GM19238 (cell line): ENCODE measurements around the gene MED28.
"Not testable (repeated sequence)": the region's sequence is repeated elsewhere in the genome, so short reads cannot be mapped to it uniquely, and the experiment has no call there.

Experiments used
- DNase-seq: peaks from one replicate; pipeline ENCODE4 v3.0.0; 2011; ENCODE audit warnings: low spot score; ENCODE audit not compliant: insufficient read length

MED28 gene

DNA sequence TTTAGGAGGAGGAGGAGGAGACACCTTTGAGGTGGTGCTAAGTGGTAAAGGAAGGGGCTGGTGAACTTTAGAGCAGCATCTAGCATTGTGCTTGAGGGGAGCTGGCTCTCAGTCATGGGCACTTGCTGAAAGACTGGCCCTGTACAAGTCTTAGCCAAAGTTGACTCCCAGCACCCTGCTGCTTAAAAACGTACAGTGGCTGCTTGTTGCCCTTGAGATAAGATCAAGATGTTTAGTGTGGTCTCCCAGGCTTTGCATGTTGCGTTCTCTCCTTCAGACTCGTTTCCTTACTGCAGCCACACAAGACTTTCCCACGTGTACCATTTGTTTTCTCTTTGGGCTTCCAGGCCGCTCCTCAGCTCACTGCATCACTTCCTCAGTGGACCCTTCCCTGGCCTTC lies 1.8 kb downstream of the MED28 start:
- DNase-seq = no peak

DNA sequence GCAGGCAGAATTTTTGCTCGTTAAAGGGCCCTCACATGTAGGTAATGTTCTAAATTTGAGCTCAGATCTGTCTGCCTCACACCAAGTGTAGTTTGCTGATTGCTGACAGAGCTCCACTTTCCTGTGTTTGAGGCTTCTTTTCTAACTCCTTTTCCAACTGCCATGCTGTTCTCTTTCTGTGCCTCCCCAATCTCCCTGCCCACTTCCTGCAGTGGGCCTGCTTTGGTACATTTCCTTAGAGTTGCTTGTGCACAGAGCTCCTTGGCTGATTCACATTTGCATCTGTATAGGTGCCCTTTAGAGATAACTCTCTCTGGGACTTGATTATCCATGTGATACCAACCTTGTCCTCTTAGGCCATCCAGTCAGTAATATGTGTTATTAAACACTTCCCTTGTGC lies 4.5 kb downstream of the MED28 start:
- DNase-seq = no peak

DNA sequence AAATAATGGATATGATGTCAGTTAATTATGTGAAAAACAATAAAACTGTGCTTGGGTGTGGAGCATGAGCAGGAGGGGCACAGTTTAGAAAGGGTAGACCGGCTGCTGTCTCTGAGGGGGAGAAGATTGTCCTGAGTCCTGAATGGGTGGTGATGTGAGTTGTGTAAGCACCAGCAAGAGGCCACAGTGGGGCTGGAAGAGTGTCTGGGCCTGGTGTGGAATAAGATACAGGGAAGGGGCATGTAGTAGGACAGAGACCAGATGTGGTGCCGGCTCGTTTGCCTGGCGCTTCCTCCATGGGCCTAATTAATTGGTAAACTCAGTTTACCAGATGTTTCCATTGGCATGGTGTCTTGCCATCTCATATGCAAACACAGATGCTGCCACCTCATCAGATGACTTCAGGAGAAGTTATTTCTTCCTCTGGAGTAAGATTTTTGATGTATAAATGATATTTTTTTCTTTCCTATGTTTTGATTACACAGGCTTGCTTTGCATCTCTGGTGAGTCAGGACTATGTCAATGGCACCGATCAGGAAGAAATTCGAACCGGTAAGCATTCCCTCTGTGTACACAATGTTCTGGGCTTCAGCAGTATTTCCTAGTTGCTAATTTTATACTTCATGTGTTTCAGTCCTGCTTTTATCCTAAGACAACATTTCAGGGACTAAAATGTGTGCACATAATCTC lies 5.1 kb downstream of the MED28 start:
- DNase-seq = no peak

DNA sequence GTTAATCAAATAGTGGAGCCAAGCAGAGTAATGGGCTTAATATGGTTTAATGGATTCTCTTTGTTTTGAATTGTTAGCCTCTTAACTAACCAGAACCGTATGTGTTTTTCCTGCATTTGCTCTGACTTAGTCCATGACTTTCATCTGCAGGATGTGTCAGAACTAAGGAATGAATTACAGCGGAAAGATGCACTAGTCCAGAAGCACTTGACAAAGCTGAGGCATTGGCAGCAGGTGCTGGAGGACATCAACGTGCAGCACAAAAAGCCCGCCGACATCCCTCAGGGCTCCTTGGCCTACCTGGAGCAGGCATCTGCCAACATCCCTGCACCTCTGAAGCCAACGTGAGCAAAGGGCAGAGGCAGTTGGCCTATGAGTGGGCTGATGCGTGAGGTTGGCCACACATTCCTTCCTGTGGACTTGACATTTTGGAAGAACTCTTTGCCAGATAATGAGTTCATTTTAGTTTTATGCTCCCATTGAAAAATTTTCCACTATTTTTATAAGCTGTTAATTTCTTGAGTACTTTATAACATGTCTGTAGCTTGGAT lies 9.1 kb downstream of the MED28 start:
- DNase-seq = no peak

DNA sequence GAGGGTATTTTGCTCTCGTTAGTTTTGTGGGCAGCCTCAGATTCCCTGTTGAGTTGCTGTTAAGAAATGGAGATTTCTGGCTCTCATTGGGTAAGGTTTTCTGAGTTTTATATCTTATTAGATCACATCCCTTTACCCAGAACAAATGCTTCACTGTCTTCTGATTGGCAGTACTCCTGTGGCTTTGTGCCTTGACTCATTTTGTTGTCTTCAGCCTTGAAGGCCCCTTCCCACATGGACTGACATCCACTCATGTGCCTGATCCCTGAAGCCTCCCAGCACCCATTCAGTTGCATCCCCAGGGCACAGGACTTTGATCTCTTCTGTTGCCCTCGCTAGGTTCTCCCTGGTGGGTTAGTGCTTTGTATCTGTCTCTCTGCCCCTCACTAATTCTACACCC lies 10.4 kb downstream of the MED28 start:
- DNase-seq = no peak

DNA sequence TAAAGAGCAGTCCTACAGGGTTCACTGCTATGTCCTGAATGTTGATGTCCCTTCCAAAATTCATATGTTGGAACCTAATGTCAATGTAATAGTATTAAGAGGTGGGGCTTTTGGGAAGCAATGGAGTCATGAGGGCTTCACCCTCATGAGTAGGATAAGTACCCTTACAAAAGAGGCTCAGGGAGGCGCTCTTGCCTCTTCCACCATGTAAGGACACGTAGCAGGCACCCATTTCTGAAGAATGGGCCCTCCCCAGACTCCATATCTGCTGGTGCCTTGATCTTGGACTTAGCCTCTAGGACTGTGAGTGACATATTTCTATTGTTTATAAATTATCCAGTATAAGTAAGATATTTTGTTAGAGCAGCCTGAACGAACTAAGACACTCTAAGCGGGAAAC lies 15.8 kb downstream of the MED28 start:
- DNase-seq = no peak

DNA sequence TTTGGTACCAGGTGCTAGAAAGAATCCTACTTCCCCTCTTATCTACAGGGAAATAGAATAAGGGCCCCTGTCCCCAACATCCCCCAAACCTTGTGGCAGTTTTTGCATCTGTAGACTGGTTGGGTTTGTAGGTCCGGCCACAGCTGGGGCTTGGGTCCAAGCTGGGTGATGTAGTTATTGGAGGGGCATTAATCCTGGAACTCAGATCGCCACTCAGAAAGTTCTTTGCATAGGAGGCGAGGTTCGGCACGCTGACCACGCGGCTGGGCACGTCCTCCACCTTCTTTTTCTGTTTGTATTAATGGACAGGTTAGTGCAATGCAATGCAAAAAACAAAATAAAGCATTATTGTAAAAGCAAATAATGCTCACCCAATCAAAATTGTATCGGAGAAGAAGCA lies 19.2 kb downstream of the MED28 start:
- DNase-seq = no peak

DNA sequence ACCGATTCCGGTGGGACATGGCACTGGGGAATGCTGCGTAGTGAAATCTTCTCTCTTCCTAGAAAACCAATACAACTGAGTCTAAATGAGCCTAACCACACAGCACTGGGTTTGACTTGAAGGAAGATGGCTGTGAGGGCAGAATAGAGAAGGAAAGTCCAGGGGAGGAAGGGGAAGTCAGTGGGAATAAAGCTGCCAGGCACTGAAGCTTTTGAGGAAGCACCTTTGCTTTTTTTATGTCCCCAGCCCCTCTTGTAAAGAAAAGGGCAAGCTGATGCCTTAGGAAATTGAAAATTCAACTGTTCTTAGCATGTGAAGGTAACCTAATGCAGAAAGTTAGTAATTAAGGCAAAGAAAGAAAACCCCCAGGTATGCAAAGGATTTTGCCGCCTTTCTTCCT lies 20.6 kb downstream of the MED28 start:
- DNase-seq = no peak

DNA sequence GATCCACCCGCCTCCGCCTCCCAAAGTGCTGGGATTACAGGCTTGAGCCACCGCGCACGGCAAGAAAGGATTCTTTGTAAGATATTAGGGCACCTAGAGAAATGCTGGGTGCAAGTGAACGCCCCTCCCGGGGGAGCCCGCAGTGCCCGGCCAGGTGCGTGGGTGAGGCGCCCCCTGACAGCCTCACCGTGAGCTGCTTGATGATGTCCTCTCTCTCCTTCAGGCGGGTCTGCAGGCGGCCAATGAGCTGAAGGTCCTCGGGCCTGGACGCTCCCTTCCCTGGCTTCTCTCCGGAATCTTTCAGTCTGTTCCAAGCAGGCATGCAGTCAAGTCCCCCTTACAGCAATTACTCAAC lies 21.9 kb downstream of the MED28 start:
- DNase-seq = no peak

DNA sequence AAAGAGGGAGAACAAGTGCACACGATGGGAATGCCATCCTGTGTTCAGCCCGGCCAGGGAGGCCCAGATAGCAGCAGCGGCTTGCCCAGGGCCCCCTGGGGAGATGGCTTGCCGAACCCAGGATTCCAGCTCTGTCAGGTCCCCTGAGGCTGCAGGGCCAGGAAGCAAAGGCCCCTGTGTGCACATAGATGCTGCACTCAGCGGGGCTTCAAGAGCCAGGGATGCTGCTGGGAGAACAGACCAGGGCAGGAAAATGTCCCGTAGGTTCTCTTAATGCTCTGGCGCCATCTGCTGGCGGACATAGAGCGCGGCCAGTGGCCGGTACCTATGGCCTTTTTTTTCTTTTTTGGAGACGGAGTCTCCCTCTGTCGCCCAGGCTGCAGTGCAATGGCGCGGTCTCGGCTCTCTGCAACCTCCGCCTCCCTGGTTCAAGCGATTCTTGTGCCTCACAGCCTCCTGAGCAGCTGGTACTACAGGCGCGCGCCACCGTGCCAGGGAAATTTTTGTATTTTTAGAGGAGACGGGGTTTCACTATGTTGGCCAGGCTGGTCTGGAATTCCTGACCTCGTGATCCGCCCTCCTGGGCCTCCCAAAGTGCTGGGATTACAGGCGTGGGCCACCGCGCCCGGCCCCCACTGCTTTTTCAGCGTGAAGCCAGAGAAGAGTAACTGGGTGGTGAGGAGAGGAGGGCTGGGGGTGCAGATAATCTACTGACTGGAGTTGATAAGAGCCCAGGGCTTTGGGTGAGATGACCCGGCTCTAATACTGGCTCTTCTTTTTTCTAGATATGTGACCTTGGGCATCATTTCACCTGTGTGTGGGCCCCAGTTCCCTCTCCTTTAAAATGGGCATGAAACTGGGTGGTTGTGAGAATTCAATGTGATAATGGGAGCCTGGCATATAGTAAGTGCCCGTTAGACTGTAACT lies 22.5 kb downstream of the MED28 start:
- DNase-seq = peak; percentile 66

DNA sequence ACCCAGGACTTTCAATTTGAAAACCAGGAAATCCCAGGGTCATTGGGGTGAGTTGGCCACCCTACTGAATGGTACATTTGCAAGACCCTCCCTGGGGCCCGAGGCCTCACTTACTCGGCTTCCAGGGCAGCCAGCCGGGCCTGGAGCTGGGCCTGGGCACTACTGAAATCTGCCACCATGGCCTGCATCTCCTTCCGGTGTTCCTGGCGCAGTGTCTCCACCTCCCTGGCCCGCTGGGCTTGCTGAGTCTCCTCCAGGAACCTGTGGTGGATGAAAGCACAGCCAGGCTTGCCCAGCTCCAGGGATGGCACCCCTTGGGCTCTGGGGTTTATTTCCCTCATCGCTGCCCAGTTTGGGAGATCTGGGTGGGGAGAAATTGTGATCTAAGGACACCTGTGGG lies 24.7 kb downstream of the MED28 start:
- no peak for DNase-seq

DNA sequence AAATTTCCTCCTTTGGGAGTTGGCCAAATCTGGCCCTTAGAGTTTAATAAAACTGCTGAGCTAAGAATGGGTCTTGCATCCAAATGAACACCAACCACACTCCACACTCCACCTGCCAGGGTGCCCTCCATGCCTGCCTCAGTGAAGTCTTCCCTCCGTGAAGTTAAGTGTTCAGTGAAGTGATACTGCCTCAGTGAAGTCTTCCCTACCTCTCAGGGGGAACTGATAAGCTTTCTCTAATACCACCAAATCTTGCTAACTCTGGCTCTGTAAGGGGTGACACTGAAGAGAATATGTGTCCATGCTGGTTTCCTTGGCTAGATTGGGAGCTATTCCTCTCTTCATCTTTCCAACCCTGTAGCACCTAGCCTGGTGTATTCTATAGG lies 27.9 kb downstream of the MED28 start:
- DNase-seq = no peak

DNA sequence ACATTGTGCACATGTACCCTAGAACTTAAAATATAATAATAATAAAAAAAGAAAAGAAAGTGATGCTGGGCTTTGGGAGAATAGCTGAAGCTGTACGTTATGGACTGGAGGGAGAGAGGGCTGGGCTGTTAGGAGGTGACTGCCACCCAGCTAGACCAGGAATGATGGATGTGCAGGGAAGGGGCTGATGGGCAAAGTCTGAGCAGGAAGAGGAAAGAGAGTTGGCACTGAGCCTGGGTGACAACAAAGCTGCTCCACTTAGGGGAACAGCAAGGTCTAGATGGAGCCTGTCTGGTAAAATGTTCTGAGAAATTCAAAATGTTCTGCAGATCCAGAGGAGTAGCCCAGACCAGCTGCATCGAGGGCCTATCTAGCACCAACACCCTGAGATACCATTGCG lies 32.3 kb downstream of the MED28 start:
- no peak for DNase-seq

DNA sequence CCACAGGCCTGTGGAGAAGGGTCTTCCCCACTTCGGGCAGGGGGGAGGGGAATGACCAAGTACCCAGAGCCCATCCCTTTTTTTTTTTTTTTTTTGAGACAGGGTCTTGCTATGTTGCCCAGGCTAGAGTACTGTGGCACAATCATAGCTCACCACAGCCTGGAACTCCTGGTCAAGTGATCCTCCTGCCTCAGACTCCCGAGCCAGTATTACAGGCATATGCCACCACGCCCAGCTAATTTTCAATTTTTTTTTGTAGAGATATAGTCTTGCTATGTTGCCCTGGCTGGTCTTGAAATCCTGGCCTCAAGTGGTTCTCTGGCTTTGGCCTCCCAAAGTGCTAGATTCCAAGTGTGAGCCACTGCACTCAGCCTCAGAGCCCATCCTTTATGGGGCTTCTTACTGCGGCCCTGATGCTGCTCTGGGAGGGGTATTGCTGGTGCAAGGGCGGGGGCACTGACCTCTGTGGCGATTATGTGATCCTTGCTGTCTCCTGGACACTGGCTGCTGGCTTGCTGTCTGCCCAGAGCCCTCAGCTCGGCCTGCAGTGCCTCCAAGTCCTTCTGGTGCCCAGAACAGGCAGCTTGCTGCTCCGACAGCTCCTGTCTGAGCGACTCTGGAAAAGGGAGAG lies 32.9 kb downstream of the MED28 start:
- DNase-seq = no peak

DNA sequence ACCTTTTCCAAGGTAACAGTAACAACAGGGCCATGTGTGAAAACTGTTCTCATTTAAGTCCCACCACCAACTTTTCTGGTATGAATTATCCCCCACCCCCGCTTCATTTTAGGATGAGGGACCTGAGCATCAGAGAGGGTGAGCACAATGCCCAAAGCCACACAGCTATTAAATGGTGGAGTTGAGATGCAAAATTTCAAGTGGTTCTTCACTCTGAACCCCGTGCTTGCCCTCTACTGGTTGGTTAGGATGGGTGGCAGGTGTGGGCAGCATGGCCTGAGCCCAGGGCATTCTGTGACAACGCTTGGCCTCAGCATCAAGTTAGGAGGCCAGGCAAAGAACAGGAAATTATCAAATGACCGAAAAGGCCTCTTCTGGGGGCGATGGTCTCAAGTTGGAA lies 33.5 kb downstream of the MED28 start:
- DNase-seq = no peak

DNA sequence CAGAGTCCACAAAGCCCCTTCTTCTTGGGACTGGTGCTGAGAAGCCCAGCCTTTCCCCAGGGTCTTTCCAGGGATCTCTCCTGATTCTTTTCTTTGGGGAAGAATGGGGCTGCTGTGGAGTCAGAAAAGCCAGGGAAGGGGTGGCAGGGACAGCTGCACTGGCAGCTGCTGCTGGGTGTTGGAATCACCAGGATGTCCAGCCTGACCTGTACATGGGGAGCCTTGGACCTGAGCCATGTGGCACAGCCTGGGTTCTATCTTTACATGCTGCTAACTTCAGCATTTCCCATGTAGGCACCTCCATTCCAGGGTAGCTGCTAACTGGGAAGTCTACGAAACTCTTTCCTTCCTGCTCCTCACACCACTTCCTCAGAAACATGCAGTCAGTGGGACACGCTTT lies 36.0 kb downstream of the MED28 start:
- DNase-seq = no peak

DNA sequence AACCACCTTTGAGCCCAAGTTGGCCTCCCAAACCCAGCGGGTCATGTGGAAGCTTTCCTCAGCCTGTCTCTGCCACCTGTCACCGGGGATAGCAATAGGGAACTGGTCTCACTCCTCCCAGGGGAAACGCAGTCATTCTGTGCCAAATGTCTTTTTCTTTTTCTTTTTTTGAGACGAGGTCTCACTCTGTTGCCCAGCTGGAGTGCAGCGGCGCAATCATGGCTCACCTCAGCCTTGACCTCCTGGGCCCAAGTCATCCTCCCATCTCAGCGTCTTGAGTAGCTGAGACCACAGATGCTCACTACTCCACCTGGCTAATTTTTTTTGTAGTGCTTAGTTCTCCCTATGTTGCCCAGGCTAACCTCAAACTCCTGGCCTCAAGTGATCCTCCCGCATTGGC lies 40.3 kb downstream of the MED28 start:
- no peak for DNase-seq

DNA sequence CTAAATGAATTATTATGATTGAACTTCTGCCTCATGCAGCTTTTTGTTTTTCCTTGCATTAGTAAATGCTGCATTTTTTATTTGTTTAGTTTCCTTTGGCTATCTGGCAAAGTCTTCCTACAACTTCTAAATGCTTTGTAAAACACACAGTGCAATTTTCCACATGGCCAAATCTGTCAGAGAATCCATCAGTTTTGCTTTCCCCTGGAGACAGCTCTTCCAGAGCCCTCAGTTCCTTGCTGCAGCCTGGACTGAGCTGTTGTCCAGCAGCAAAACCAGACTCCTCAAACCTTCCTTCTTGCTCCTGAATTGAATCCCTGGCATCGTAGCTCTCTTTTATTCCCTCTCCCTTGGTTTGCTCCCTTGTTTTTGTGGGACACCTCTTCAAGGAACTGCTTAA lies 42.6 kb downstream of the MED28 start:
- DNase-seq = no peak

DNA sequence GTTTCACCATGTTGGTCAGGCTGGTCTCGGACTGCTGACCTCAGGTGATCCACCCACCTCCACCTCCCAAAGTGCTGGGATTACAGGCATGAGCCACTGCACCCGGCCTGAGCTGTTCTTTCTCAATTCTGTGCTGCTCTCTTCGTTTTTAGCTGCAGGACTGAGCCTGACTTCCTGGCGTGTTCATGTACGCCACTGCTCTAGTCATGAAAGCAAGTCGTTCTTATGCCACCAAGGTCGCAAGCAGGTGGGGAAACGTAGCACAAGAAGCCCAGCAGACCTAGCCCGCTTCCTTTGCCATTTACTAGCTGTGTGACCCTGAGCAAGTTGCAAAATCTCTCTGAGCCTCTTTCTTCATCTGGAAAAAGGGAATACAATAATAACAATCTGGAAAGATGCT lies 43.4 kb downstream of the MED28 start:
- no peak for DNase-seq

DNA sequence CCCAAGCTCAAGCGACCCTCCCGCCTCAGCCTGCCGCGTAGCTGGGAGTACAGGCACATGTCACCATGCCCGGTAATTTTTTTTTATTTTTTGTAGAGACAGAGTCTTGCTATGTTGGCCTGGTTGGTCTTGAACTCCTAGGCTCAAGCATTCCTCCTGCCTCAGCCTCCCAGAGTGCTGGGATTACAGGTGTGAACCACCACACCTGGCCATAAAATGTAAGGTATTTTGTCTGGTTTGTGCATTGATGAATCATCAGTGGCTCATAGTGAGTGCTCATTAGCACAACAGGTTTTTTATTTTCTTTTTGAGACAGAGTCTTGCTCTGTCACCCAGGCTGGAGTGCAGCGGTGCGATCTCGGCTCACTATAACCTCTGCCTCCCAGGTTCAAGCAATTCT lies 44.8 kb downstream of the MED28 start:
- not testable (repeated sequence) for DNase-seq

DNA sequence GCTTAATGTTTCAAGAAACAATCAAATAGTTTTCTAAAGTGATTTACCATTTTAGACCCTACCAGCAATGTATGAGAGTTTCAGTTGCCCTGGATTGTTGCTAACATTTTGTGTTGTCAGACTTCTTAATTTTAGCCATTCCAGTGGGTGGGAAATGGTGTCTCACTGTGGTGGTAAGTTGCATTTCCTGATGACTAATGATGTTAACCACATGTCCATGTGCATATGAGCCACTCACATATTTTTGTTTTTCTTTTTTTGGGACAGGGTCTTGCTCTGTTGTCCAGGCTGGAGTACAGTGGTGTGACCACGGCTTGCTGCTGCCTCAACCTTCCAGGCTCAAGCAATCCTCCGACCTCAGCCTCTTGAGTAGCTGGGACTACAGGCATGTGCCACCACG lies 48.3 kb downstream of the MED28 start:
- no peak for DNase-seq

DNA sequence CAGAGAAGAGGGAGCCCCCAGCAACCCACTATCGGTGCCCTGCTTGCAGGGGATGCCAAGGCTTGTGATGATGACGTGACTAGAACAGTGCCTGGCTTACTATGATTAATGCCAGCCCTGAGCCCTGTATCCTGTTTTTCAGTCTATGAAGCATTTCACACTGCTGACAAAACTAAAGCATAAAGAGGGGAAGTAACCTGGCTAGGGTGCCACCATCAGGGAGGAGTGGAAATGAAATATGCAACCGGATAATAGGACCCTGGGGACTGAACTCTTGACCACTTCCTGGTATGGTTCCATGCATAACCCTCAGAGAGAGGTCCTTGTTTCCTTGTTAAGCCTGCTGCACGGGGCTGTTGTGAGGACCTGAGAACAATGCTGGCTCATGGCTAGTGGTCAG lies 50.3 kb downstream of the MED28 start:
- DNase-seq = peak; percentile 32
